ENCODE data around the gene THRB.

Gene THRB

DNA sequence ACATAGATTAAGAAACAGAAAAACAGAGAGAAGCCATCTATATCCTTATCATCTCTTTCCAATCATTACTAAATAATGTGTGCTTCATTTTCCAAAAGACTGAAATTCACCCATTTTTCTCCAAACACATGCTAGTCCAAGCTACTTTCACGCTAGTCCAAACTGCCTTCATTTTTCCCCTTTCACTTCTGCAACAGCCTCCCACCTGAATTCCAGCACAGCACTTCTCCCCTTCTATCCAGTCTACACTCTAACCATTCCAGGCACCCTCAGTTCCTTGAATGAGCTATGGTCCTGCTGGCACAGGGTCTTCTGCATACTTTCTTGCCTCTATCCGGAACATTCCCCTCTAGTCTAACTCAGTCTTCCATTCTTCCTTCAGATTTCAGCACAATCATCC, 112.0 kb downstream of the THRB start:
- DNase-seq (ENCODE audit: low read depth in 4 of 4, low spot score in 1 of 4) = no peak

DNA sequence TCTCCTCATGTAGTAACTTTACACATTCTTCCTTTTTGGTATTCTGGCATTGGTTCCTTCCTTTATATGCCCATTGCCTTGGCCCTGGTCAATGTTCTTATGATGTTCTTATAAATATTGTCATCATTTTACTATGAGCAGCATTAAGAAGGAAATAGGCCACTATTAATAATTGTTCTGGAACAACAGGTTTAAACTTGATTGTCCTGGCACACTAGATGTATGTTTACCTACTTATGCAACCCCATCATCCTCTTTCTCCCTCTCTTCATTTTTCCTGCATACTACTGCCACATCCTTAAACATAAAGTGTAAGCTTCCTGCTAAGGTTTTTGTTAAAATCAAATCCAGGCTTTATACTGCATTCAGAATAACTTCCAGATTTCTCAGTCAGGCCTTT, 114.7 kb downstream of the THRB start:
- no peak for DNase-seq (ENCODE audit: low read depth in 4 of 4, low spot score in 1 of 4)

DNA sequence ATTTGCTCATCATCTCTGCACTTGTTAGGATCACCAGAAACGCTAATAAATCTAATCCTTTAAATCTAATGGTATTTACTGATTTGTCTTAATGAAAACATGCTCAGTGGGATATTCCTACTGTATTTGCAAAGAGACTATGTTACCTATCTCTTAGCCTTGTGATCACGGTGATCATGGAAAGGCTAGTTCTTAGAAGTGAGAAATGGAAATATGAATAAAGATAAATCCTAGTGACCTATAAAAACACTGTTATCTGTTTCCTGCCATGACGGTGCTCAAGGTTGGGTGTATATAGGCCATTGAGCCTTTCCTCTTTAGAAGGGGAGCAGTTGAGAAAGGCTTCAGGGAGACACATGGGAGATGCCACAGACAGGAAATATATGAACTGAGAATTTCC, 116.3 kb downstream of the THRB start:
- no peak for DNase-seq (ENCODE audit: low read depth in 4 of 4, low spot score in 1 of 4)

DNA sequence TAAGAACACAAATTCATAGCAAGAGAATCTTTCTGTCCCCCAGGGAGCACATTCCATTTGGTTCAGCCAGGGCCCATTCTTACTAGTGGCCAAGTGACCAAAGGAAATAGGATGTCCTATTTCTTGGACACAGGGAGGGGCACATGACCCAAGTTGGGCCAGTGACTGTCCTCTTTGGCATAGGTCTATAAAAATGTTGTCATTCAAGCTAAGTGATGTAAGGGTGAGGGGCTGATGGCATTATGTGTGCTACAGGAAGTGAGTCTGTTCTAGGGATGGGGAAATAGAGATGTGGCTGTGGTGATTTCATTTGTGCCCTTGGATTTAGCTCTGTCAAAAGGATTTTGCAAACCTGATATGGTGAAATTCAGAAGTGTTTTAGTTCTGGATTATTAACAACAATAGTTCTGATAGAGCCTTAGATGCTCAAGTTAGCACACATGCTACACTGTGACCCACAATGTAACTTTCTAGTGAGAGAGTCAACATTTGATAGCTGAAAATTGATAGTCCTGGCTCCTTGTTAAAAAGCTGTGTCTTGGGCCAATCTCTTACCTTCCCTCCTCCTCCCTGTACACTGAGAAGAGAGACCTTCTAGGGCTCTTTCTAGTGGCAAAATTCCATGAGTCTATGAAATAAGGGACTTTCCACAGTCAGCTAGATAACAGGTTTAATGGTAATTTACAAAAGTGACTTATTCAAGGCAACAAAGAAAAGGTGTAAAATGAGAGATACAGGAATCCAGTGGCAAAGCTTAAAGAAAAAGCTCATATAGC, 117.2 kb downstream of the THRB start:
- no peak for DNase-seq (ENCODE audit: low read depth in 4 of 4, low spot score in 1 of 4)

DNA sequence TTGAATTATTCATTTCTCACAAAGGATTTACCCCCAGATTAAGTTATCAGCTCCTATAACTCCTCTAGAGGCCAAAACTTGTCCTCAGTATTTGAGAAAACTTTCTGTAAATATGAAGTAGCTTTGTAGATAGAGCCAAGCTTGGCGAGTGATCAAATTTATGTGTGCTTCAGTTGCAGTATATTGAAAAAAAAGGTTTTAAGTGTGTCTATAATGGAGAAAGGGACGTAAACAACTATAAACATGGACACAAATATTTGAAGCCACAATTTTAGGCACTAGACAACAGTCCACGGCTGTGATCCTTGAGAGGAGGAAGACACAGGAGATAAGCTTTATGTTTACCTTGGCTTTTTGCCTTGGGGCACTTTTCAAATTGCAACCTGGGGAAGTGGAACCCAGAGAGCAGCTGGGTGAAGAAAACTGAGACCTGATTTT, 118.7 kb downstream of the THRB start:
- DNase-seq (ENCODE audit: low read depth in 4 of 4, low spot score in 1 of 4) = no peak

DNA sequence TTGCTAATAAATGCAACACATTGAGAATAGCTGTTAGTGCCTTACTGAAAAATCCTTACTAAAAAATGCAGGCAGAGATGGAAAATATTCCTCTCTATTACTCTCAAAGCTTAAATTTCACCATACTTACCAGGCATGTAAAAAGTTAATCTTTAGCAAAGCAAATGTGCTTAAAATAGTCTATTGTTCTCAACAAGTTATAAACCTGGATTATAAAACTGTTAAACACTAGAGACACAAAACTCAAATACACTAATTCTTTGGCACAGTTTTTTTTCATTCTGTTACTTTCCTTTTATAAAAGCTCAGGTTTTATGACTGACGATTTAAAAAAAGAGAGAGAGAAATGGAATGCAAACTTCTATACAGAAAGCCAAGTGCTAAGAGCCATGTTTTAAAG, 119.8 kb downstream of the THRB start:
- DNase-seq (ENCODE audit: low read depth in 4 of 4, low spot score in 1 of 4) = no peak

DNA sequence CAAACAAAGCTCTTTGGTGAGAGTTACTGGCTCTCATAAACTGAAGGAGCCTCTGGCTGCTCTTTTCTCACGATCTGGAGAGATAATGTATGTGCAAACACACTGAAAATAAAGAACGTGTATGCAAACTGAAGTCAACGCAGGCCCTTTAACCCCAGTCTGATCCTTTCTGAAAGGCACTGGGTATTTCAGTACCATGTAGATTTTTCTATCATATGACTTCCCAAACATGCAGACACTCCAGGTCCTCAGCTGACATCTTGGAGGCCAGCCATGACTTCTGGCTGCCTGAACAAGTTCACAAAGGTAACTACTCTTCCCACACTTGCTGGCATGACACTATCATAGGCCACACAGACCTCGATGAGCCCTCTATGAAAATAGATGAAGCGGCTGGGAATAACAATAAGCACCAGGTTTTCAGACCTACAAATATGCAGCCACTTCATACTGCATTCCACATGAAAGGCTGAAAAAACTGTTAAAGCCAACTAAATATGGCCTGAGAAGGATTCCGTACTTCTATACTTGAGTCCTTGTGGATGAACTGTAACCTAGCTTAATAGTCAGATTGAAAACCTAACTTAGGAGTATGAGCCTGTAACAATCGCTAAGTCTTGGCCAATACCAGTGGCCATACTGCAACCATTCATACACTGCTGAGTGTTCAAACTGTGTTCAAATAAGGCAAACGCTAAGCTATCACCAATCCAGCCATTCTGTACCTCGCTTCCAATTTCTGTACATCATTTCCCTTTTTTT, 121.3 kb downstream of the THRB start:
- DNase-seq (ENCODE audit: low read depth in 4 of 4, low spot score in 1 of 4) = no peak

DNA sequence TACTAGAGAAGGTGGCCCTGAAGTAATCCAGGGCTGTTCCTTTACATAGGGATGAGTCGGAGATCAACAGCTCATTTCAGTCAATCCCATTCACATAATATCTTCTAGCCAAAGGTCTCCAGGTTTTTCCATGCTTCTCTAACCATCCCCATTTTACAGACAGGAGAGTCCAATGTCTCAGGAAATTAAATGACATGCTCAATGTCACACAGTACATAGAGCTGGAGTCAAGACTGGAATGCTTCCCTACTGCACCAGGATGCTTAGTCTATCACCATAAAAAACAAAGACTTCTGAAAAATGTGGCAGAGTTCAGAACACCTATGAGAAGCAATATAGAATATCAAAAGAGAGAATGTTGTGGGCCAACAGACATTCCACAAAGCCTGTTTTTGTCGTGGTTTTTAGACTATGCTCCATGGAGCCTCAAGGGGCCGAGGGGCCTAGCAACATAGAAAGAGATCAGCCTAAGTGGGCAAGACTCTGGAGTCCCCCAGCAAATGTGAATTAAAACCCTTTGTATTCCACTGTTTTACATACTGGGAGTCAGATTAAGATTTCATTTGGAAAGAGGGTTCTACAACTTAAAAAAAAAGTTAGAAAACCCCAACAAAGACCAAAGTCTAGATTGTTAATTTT, 122.0 kb downstream of the THRB start:
- no peak for DNase-seq (ENCODE audit: low read depth in 4 of 4, low spot score in 1 of 4)

DNA sequence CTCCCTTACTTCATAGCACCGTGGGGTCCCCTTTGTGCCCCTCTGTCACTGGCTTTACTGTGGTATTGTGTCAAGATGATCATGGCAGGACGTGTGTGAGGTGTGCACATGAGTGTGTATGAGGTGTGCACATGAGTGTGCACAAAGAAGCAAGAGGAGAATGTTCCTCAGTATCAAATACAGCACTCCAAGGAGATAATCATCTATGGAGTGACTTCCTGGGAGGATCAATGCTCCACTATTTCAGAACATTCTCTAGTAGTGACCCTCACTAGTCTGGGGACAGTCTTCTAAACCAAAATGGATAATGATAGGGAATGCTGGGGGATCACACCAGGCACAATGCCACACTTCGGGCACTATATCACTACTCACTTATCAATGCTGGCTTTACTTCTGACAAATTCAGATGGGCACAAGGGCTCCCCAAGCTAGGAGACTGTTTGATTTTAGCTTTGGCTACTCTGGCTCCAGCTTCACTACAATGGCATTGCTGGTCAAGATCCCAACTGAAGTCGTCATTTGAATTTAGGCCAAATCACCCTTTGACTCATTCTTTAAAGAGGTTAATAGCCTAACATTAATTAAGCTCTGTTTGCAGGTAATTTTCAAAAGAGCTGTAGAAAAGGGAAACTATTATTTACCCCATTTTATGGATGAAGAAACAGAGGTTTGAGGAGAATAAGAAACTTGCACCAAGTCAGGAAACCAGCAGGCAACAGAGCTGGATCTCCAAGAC, 124.1 kb downstream of the THRB start:
- no peak for DNase-seq (ENCODE audit: low read depth in 4 of 4, low spot score in 1 of 4)

DNA sequence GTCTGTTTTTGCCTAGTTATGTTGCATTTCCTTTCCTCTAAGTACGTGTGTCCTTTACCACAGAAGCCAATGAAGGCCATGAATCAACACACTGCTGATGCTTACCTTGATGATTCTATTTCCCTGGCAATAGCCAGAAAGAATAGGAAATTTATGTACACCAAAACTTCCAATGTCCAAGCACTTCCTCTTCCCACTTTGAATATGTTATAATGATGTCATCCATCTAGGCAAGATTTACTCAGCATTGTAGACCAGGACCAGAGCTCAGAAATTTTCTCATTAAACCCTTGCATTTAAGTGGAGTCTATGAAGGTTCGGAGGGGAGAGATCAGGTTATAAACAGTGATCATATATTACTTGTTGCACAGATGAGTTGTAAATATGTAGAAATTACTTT, 126.0 kb downstream of the THRB start:
- no peak for DNase-seq (ENCODE audit: low read depth in 4 of 4, low spot score in 1 of 4)

DNA sequence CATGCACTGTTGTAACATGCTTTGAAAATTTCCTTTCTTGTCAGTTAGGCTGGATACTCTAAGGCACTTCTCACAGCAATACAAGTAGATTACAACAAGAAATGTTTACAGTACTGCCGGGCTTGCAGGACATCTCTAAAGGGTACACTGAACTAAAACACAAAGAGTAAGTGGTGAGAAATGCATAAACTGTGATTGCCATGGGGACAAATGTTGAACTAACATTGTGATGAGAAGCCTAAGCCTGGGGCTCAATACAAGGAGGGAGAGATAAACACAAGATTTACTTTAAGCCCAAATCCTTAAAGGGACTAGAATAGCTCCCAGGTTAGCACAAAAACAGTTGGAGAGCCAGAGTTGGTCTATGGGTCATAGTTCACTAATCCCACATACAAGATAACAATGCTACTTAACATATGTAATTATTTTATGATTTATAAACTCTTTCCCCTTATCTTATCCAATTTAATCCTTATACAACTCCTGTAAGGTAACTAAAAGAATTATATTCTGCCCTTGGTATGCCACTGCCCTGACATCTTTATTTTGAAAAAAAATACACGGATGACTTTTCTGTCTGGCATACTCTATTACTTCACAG, 126.9 kb downstream of the THRB start:
- no peak for DNase-seq (ENCODE audit: low read depth in 4 of 4, low spot score in 1 of 4)

DNA sequence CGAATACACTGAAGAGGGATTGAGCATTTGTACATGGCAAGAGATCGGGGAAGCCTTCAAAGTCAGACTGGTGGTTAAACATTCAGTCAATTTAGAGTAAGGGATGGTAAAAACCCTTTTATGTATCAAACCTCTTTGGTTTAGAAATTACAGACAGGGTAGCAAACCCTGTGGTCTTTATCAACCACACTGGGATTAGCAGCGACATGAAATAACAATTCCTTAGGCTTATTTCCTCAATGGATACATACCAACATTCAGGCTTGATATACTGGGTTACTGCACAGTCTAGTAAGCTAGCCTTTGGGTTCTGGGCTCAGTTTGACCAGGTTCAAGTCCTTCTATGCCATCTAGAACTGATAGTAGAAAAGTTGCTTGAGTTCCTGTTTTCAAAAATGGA, 127.4 kb downstream of the THRB start:
- no peak for DNase-seq (ENCODE audit: low read depth in 4 of 4, low spot score in 1 of 4)

DNA sequence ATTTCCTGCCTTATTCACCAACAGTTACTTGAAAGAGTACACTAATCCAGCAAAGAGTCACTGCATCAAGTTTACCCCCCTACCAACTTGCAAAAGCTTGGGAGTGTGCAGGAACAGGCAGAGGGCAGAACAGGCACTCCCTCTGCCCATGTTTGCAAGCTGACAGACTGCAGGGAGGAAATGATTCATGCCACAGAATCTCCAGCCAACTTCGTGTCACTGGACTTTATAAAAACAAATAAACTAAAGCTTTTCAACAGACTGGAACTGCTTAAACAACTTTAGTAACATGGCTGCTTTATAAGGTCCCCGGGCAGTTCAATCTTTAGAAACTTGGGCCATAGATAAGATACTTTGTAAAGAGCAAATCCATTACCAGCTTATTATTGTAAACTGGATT, 129.5 kb downstream of the THRB start:
- DNase-seq (ENCODE audit: low read depth in 4 of 4, low spot score in 1 of 4) = no peak

DNA sequence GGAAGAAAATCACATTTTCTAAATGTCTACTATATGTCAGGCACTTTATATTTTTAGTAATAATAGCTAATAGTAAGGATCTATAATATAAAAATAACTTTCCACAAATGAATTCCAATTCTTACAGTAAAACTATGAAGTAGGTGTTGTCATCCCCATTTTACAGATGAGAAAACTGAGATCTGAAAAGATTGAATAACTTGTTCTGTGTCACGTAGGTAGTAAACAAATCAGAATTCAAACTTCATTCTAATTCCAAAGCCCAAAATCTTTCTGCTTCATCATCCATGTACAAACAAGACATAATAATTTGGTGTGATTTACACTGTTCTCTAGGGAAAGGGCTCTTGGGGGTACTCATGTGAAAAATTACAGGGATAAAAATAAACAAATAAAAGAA, 130.3 kb downstream of the THRB start:
- no peak for DNase-seq (ENCODE audit: low read depth in 4 of 4, low spot score in 1 of 4)

DNA sequence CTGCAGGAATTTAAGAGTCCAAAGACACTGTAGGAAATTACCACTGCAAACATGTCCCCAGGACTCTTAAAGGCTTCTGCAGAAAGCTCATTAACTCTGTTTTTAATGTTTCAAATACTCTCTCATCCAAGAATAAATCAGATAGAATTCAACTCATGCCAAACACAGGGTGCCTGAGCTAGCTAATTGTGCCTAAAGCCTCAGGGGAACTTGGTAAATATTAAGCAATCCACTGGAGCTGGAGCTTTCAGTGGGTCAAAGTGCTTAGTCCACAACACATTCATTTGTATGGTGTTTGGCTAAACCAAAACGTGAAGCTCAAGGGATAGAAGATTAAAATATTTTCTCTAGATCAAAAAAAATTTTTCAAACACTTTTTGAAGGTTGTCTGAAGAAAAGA, 131.4 kb downstream of the THRB start:
- DNase-seq (ENCODE audit: low read depth in 4 of 4, low spot score in 1 of 4) = no peak

DNA sequence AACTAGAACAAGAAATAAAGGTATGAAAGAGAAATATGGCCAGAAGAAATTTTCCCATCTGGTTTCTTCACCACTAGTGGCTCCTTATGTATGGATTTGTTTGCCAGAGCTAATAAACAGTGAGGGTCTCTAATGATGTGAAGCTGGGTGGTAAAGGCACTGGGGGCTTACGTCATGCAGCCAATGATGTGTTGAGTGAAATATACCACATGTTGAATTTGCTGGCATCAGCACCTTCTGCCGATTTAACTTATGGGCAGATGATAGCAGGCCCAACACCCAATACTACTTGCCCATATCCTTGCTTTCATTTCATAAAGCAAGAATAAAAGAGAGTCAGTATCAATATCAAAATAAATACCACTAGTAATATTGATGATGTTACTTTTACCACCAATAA, 133.0 kb downstream of the THRB start:
- no peak for DNase-seq (ENCODE audit: low read depth in 4 of 4, low spot score in 1 of 4)

DNA sequence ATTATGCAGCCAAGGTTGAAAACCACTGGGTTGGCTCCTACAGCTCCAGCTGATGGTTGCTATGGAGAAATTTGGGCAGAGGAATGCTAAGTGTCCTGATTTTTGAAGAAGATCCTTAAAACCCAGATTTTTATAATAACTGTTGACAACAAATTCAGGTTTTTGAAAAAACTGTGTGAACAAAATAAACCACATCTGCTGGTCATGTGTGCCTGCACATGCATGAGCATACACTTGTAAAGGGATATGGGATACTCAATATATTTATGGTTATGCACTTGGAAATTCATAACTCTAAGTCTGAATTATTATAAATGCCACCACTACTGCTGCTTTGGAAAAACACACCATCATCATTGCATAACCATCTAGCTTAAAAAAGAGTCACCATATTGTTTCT, 133.7 kb downstream of the THRB start:
- DNase-seq (ENCODE audit: low read depth in 4 of 4, low spot score in 1 of 4) = no peak

DNA sequence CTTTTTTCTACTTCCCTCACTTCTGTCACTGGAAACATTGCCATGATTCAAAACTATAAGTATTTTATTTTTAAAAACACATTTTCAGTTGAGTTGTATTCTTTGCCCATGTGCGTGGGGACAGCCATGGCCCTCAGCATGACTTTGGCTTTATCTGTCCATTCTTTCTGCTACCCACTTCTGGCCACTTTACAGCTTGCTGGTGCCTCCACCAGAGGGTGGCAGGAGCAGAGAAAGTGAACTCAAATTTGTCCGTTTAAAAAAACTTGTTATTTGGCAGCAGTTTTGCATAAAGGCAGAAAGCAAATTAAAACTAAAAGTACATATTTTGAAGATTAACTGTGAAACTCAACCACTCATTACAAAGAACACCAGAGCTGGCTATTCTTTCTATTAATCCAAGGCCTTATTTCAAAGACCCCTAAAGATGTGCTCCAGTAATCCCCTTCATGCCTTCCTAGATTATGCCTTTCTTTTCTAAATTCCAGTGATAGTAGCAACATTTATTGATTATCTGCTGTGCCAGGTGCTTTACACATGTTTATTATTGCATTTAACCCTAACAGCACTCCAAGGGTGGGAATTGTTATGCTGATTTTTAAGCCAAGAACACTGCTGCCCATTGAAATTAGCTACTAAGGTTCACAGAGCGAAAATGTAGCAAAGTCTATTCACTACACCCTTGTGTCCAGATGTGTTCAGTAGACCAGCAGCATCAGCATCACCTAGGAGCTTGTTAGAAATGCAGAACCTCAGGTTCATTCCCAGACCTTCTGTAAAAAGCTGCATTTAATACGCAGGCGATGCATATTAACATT, 134.8 kb downstream of the THRB start:
- DNase-seq (ENCODE audit: low read depth in 4 of 4, low spot score in 1 of 4) = no peak

DNA sequence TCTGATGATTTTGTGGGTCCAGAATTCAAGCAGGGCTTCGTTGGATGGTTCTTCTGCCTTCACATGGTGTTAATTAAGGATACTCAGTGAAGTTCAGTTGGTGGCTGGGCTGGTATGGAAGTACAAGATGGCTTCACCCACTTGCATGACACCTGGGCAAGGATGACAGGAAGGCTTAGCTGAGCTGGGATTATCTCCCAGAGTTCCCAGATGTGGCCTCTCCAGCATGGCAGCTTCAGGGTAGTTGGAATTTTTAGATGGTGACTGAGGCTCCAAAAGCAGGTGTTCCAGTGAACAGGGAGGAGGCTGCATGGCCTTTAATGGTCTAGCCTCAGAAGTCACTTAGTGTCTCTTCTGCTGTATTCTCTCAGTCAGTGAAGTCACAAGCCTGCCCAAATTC, 135.5 kb downstream of the THRB start:
- no peak for DNase-seq (ENCODE audit: low read depth in 4 of 4, low spot score in 1 of 4)

DNA sequence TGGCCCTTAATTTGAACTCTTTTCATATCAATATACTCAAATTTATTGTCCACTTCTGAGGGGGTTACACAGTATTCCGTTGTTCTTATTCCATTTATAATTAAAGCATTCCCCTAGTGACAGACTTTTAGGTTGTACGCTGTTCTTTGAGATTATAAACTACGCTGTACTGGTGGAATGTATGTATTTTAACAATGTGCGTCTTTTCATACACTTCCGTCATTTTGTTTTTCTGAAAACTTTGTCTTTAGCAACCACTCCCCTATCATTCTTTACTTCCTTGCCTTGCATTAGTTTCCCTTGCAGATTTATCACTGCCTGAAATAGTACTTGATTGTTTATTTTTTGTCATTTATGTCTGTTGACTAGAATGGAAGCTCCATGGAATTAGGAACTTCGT, 137.0 kb downstream of the THRB start:
- no peak for DNase-seq (ENCODE audit: low read depth in 4 of 4, low spot score in 1 of 4)
